WI38 (cell line): ENCODE results near the gene ASPDH.
A peak's percentile ranks its signal among the peaks of the same experiment; 100 is the strongest.

ENCODE experiments used
- H3K4me3 ChIP-seq: 2 replicates; pipeline ENCODE4 v1.5.1; 2011; ENCODE audit warnings: low read depth, mild to moderate bottlenecking, control low read depth, low read length
- TF ChIP-seq, protein P1 (sequence below): IDR thresholded peaks from 2 replicates; pipeline ENCODE4 v1.5.1; 2012; ENCODE audit warnings: low read depth, mild to moderate bottlenecking, control low read depth, low read length

Gene ASPDH

DNA sequence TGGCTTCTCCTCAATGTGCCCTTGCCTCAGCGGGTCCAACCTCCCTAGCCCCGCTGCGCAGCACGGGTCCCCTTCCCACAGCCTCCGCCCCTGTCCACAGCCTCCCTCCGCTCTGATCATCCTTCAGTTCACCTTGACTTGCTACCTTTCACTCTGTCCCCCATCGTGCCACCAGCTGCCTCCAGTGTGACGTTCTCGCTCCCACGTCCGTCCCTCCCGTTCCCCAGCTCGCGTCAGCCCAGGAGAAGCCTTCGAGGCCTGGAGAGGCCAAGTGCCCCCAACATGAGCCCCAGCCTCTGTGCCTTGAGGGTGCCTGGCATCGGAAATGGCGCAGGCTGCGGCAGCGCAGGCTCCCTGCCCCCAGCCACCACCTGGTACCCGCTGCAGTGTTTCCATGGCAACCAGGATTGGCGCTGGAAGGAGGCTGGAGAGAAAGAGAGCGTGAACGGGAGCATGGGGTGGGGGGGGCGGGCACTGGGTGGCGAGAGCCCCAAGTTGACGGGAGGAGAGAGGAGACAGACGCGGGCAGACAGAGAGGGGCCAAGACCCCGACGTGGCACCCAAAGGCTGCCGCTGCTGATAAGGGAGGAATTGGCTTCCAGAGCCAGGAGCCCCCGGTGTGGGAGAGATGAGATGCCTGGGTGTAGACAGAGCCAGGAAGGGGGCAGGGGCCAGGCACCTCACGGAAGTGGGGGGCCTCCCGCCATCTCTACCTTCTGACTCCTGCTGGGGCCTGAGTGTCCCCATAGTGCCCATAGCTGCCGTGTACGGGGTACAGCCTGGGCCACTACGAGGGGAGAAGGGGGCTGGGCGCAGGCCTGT lies 844 bp upstream of the ASPDH start:
- H3K4me3 ChIP-seq, result no peak overlapping the region
- TF ChIP-seq, protein P1, sequence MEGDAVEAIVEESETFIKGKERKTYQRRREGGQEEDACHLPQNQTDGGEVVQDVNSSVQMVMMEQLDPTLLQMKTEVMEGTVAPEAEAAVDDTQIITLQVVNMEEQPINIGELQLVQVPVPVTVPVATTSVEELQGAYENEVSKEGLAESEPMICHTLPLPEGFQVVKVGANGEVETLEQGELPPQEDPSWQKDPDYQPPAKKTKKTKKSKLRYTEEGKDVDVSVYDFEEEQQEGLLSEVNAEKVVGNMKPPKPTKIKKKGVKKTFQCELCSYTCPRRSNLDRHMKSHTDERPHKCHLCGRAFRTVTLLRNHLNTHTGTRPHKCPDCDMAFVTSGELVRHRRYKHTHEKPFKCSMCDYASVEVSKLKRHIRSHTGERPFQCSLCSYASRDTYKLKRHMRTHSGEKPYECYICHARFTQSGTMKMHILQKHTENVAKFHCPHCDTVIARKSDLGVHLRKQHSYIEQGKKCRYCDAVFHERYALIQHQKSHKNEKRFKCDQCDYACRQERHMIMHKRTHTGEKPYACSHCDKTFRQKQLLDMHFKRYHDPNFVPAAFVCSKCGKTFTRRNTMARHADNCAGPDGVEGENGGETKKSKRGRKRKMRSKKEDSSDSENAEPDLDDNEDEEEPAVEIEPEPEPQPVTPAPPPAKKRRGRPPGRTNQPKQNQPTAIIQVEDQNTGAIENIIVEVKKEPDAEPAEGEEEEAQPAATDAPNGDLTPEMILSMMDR, result no peak

DNA sequence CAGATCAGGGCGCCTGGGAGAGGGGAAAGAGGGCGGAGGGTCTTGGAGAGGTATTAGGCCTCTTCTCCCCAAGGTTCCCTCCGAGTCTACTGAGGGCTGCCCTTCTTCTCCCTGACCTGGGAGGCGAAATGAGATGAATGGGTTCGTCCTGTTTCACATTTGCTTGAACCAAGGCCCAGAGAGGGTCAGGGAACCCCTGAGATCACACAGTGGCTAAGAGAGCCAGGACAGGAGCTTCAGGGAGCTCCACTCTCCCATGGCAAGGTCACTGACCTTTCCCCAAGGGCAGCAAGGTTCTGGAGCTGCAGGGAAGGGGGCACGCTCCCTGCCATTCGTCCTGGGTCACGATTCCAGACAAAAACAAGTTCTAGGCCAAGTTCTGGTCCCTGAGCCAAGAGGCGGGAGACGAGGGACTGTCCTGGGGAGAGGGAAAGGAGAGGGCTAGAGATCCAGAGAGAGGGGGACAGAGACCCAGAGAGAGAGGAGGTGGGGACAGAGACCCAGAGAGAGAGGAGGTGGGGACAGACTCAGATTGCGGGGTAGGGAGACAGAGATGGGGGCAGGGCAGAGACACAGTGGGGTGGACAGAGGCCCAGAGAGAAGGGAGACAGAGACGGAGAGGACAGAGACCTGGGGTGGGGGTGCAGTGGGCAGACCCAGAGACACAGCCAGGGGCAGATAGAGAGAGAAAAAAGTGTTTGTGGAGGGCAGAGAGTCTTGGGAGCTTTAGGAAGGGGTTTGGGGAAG lies 541 bp downstream of the ASPDH start:
- H3K4me3 ChIP-seq, result no peak overlapping the region
- TF ChIP-seq, protein P1, result no peak

DNA sequence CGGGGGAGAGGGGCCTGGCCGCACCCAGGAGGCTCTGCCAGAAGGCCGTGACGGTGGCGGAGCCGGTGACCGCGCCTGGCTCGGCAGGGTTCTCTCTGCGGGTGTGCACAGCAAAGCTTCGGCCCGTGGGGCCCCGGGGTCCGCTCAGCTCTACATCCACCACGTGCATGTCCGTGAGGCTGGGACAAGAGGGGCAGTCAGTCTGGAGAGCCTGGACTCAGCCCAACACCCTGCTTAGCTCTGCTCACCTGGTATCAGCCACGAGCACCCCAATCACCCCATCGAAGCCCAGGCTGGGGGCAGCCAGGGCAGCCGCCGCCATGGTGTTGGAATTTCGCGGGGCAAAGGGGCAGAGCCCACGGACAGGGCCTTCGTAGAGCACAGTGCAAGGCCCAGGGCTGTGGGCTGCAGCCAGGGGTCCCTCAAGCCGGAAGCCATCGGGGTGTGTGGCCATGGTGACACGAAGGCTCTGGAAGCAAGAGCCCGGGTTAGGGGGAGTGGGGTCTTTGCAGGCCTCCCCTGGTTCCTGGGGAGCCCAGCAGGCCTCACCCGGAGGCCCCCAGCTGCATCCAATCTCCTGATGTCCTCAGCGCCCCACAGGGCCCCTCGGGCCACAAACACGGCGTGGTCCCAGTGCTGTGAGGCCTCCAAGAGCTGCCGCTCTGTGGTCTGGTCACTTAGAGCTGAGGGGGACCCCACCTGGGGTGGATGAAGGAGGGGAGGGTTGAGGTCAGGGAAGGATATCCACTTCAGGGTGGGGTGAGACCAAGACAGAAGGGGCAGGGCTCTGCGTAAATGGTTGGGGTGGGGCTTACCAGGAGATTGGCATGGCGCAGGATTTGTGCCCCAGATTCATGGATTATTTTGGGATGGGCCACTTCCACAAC lies 1.4 kb downstream of the ASPDH start:
- no peak overlapping the region for H3K4me3 ChIP-seq
- TF ChIP-seq, protein P1, result no peak

DNA sequence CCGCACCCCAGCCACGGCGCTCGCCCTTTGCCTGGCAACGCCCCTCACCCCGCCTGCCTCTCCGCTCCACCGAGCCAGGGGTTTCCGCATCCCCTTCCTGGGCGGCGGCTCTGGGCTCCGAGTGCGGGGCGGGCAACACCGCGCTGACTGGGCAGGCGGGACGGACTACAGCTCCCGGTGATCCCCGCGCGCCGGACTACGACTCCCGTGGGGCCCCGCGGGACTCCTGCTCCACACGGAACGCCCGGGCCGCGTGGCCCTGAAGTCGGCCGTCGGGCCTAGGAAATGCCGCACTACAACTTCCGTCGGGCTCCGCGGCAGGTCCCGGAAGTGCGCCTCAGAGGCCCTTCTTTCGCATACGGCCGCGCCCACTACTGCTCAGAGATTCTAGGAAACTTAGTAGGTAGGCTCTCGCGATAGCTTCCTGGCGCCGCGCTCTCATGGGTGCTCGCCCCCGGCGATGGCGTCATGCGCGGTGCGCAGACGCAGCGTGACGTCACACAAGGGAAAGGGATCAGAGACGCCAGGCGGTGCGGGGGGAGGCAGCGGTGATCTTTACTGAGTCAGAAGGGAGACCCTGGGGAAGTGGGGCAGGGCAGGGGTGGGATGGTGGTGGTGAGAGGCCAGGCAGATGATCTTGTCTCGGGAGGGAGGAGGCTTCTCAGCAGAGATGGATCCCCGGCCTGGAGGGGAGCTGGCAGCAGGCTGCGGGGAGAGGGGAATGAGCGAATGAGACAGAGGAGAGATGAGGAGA lies 2.5 kb downstream of the ASPDH start, which contains the start of gene JOSD2:
Gene JOSD2 (minus strand): TSS at position 123 of the 754 bp plus-strand sequence. CDS start 760 bp downstream, outside the sequence.
- TF ChIP-seq, protein P1, result no peak
- H3K4me3 ChIP-seq, result peak within 1 kb of the TSS; percentile 79

DNA sequence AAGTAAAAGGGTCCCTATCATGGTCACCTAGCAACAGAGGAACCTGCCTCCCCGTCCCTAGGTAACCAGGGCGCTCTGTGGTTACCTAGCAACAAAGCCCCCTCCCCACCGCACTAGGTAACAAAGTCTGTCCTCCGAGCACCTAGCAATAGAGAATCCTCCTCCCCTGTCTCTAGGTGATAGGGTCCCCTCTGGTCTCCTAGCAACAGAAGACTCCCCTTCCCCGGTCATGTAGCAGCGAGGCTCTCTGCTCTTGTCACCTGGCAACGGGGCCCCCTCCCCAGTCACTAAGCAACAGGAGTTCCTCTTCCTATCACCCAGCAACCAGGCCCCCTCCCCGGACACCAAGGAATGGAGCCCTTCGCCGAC lies 3.0 kb downstream of the ASPDH start:
- peak overlapping the region; percentile 79 for H3K4me3 ChIP-seq
- TF ChIP-seq, protein P1, result no peak

DNA sequence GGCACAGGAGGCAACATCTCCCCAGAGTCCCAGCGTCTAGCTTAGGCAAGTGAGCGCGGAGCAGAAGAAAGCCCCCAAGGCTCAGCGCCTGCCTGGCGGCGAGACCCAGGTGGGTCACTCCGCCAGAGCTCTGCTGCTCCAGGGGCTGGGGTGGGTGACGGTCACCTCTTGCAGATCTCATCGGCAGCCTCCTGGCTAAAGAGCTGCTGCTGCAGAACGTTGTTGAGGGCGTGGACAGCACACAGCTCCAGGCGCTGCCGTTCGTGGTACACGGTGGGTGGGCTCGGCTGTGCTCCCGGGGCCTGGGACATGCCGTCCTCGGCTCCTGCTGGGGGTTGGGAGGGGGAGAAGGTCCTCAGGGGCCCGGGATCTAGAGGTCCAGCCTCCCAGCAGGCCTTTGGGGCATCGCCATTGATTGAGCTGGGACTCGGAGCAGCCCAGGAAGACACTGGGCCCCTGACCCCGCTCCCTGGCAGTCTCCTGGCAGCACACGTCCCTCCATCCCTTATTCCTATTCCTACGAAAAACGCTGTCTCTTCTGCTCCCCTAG lies 3.5 kb downstream of the ASPDH start:
- TF ChIP-seq, protein P1, result no peak
- H3K4me3 ChIP-seq, result peak overlapping the region; percentile 79
